Measurements from ENCODE around the gene C17orf114.

Gene C17orf114

GRCh38 chr17:4833941-4834680, 32.0 kb upstream of the C17orf114 start (continued):
- TF ChIP-seq ZNF280D (tag by site-specific recombination; IDR thresholded peaks at IDR 0.05) (no peak), ZNF626 (tag by site-specific recombination; IDR thresholded peaks at IDR 0.05) (no peak), ZNF416 (tag by site-specific recombination; IDR thresholded peaks at IDR 0.05) (no peak), ZBTB8A (tag by site-specific recombination; IDR thresholded peaks at IDR 0.05) (no peak)

- peaks cover 0 to 5% of the 10 kb centered on the region in 2 experiments; a peak in 1 of 3 replicates for H3K36me3 ChIP-seq (ENCODE audit: control insufficient read depth in 2 of 2, insufficient read depth in 1 of 2, low read length in 2 of 2)
- POLR2A ChIA-PET = interaction anchor here (0.9 to 2.4 kb wide), 4 partner anchors 10 to 43 kb away, joined by 3 to 9 read pairs (median 5); partner anchors contain the start of gene PLD2
- H3K27ac ChIP-seq (ENCODE audit: extremely low read depth, low read depth, low read length) = peak within 1 kb of the TSS; percentile 81
- H3K4me3 ChIP-seq (ENCODE audit: low read depth, low read length) = peak within 1 kb of the TSS; percentile 90
- peaks cover 14% of the 10 kb centered on the region for H3K4me1 ChIP-seq (ENCODE audit: control insufficient read depth, insufficient read depth, low read length)
- H3K9me3 ChIP-seq (ENCODE audit: control insufficient read depth, insufficient read depth, low read depth, low read length) = no peaks in the 10 kb centered on the region
- CTCF ChIA-PET = interaction anchor here (0.6 to 1.1 kb wide), 2 partner anchors 57 to 197 kb away, joined by 4 read pairs; no protein-coding TSS in a partner anchor
- TF ChIP-seq PRDM10 (tag by site-specific recombination; IDR thresholded peaks at IDR 0.05) (peak; percentile 80), ZNF48 (tag by site-specific recombination; IDR thresholded peaks at IDR 0.05) (no peak), KLF1 (tag by site-specific recombination; IDR thresholded peaks at IDR 0.05) (peak; percentile 83; the same call in 1 of the 2 replicates), YY1 (tag by site-specific recombination; IDR thresholded peaks at IDR 0.05) (peak; percentile 66; the same call in 1 of the 2 replicates), ZBTB10 (tag by site-specific recombination; IDR thresholded peaks at IDR 0.05) (peak; percentile 76; the same call in 1 of the 2 replicates), ZBTB11 (tag by site-specific recombination; conservative IDR thresholded peaks at IDR 0.05; ENCODE audit: low read depth) (no peak), ZNF639 (tag by site-specific recombination; IDR thresholded peaks at IDR 0.05) (no peak), ZBTB48 (tag by site-specific recombination; IDR thresholded peaks at IDR 0.05) (no peak), ZNF580 (tag by site-specific recombination; IDR thresholded peaks at IDR 0.05) (no peak), ZIC2 (tag by site-specific recombination; IDR thresholded peaks at IDR 0.05) (peak; percentile 85), ZNF791 (tag by site-specific recombination; IDR thresholded peaks at IDR 0.05) (no peak), ZNF341 (tag by site-specific recombination; IDR thresholded peaks at IDR 0.05; ENCODE audit: low read depth) (no peak)
Measured at GRCh38 chr17:4833178-4833940, 31.2 kb upstream of the C17orf114 start, which contains the start of gene MINK1. TSS of gene MINK1 (plus strand) at chr17:4833340. CDS start at chr17:4833584, 244 bp downstream.

Measured in HEK293 (cell line).